HG03060 (cell line): ENCODE data around the gene CCL23.
"Not testable (repeated sequence)": the region's sequence is repeated elsewhere in the genome, so short reads cannot be mapped to it uniquely, and the experiment has no call there.

Experiments
- ATAC-seq: cut with Tn5 transposase; IDR thresholded peaks from one replicate; pipeline ENCODE4 v1.9.1; 2021; ENCODE audit warnings: low read depth, moderate number of reproducible peaks; ENCODE audit not compliant: unreplicated experiment

Gene CCL23

GRCh38 chr17:36004594-36005108 is 13.1 kb downstream of the CCL23 start:
- ATAC-seq = no peak

GRCh38 chr17:36002631-36003030 is 15.1 kb downstream of the CCL23 start:
- no peak for ATAC-seq

- ATAC-seq = no peak
Observed at GRCh38 chr17:36001862-36002603, 15.7 kb downstream of the CCL23 start.

- no peak for ATAC-seq
Observed at GRCh38 chr17:36001110-36001771, 16.5 kb downstream of the CCL23 start, which contains the start of gene CCL15. TSS of gene CCL15 (minus strand) at chr17:36001553. CDS start at chr17:36001492, 61 bp downstream.

GRCh38 chr17:36000732-36001109 is 17.1 kb downstream of the CCL23 start:
- ATAC-seq = no peak

GRCh38 chr17:35998756-35999155 is 19.0 kb downstream of the CCL23 start:
- no peak for ATAC-seq

GRCh38 chr17:35998018-35998545 is 19.7 kb downstream of the CCL23 start:
- no peak for ATAC-seq

GRCh38 chr17:35995346-35995745 is 22.4 kb downstream of the CCL23 start:
- not testable (repeated sequence) for ATAC-seq

- no peak for ATAC-seq
Observed at GRCh38 chr17:35991075-35991474, 26.7 kb downstream of the CCL23 start.

- no peak for ATAC-seq
Observed at GRCh38 chr17:35988164-35988563, 29.6 kb downstream of the CCL23 start.

- ATAC-seq = no peak
Observed at GRCh38 chr17:35986643-35987042, 31.1 kb downstream of the CCL23 start, which contains the start of gene CCL14. TSS of gene CCL14 (minus strand) at chr17:35986729. CDS start at chr17:35986649, 80 bp downstream.

GRCh38 chr17:35984140-35984539 is 33.6 kb downstream of the CCL23 start:
- ATAC-seq = no peak

GRCh38 chr17:35982409-35983191 is 35.2 kb downstream of the CCL23 start:
- ATAC-seq = no peak

- ATAC-seq = no peak
Observed at GRCh38 chr17:35981908-35982330, 35.9 kb downstream of the CCL23 start.

- no peak for ATAC-seq
Observed at GRCh38 chr17:35981246-35981645, 36.5 kb downstream of the CCL23 start, which contains the start of gene CCL16. TSS of gene CCL16 (minus strand) at chr17:35981497. CDS start at chr17:35981420, 77 bp downstream.

GRCh38 chr17:35978346-35978745 is 39.4 kb downstream of the CCL23 start:
- ATAC-seq = no peak

- ATAC-seq = no peak
Observed at GRCh38 chr17:35977509-35977908, 40.3 kb downstream of the CCL23 start.

GRCh38 chr17:35973333-35974260 is 44.2 kb downstream of the CCL23 start:
- ATAC-seq = no peak

- ATAC-seq = no peak
Observed at GRCh38 chr17:35972945-35973332, 44.8 kb downstream of the CCL23 start.
